Right lobe of liver (tissue), 4 donors: Measurements from ENCODE around the gene APP.

Experiments
- CTCF ChIP-seq, 4 donors: fragments of 200-600 bp in 3 of 4; fragments of 450-650 bp in 1 of 4; IDR thresholded peaks; one replicate each; pipeline versions ENCODE4 v1.5.1 to v1.8.0; 2016 to 2022; ENCODE audit warnings: antibody characterized with exemption in 4 of 4, mild to moderate bottlenecking in 2 of 4
- POLR2A ChIP-seq: fragments of 450-650 bp; IDR thresholded peaks from one replicate; pipeline ENCODE4 v1.6.1; 2017; ENCODE audit warnings: antibody characterized with exemption, mild to moderate bottlenecking
- donor health status: DM: no; HTN: no; CAD: no.
- donor health status: DM: no; HTN: no; CAD: no.
- donor health status: DM: no; HTN: yes; CAD: no.

DNA sequence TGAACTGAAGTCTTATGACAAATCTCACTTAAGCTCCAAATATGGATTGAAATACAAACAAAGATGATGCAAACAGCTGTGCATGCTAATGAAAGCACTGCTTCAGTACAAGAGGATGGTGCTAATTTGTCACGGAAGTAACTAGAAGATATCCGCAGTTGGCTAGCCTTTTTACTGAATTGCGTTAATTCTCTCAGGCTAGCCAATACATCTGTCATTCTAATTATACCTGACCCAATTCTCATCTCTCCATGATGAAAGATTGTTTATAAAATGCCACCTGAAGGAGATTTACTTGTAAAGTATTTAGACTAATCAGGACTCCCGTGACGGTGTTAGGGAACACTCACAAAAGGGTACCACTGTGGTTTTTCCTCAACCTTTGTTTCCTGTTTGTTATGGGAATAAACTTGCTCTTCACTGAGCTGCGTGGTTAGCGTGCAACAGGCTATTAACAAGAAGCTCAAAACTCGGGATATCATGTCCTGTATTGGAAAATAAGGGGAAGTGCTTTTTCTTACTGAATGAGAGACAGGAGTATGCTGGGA is 162.5 kb downstream of the APP start:
- TF ChIP-seq CTCF (IDR thresholded peaks at IDR 0.05) = no peak
- TF ChIP-seq POLR2A = no peak
